Neuron (in vitro differentiated cells): ENCODE measurements around the gene KLHL7.

ENCODE experiments used
- H2AFZ ChIP-seq: one replicate; pipeline ENCODE4 v1.6.1; 2013; ENCODE audit warnings: low read depth, mild to moderate bottlenecking, inconsistent platforms, low read length, moderate library complexity
- H3K27me3 ChIP-seq: one replicate; pipeline ENCODE4 v1.6.1; 2013; ENCODE audit warnings: low read length; ENCODE audit not compliant: insufficient read depth
- H3K36me3 ChIP-seq: one replicate; pipeline ENCODE4 v1.6.1; 2013; ENCODE audit warnings: low read length; ENCODE audit not compliant: insufficient read depth
- H3K4me1 ChIP-seq: one replicate; pipeline ENCODE4 v1.6.1; 2013; ENCODE audit warnings: low read length; ENCODE audit not compliant: insufficient read depth
- H3K4me3 ChIP-seq: 2 replicates; pipeline ENCODE4 v1.5.1; 2013; ENCODE audit warnings: mild to moderate bottlenecking, low read length, moderate library complexity
- H3K9me3 ChIP-seq: one replicate; pipeline ENCODE4 v1.6.1; 2013; ENCODE audit warnings: low read length

KLHL7 gene

GRCh38 chr7:23096518-23097290, 8.9 kb upstream of the KLHL7 start:
- Histone ChIP-seq H3K36me3 (no peaks in the 10 kb centered on the region), H3K4me3 (no peak overlapping the region), H3K4me1 (no peaks in the 10 kb centered on the region), H3K27me3 (no peaks in the 10 kb centered on the region), H2AFZ (no peak overlapping the region), H3K9me3 (peaks cover 5% of the 10 kb centered on the region)

- Histone ChIP-seq H3K27me3 (no peaks in the 10 kb centered on the region), H2AFZ (no peak overlapping the region), H3K4me3 (no peak overlapping the region), H3K4me1 (no peaks in the 10 kb centered on the region), H3K36me3 (peaks cover under 1% of the 10 kb centered on the region), H3K9me3 (peaks cover 9% of the 10 kb centered on the region)
Measured at GRCh38 chr7:23098029-23098428, 7.6 kb upstream of the KLHL7 start.

GRCh38 chr7:23098460-23098859, 7.1 kb upstream of the KLHL7 start:
- H3K4me3 ChIP-seq, result no peak overlapping the region
- no peaks in the 10 kb centered on the region for H3K4me1 ChIP-seq
- H3K36me3 ChIP-seq, result peaks cover 4% of the 10 kb centered on the region
- H2AFZ ChIP-seq, result no peak overlapping the region
- H3K27me3 ChIP-seq, result no peaks in the 10 kb centered on the region
- peaks cover 9% of the 10 kb centered on the region for H3K9me3 ChIP-seq

GRCh38 chr7:23100697-23101096, 4.9 kb upstream of the KLHL7 start:
- Histone ChIP-seq H3K36me3 (peaks cover 4% of the 10 kb centered on the region), H3K27me3 (no peaks in the 10 kb centered on the region), H3K9me3 (peaks cover 7% of the 10 kb centered on the region), H2AFZ (no peak overlapping the region), H3K4me1 (peaks cover 6% of the 10 kb centered on the region), H3K4me3 (no peak overlapping the region)

GRCh38 chr7:23105086-23105643, 420 bp upstream of the KLHL7 start:
- H3K27me3 ChIP-seq, result no peaks in the 10 kb centered on the region
- peak overlapping the region; percentile 100 for H3K4me3 ChIP-seq
- H3K4me1 ChIP-seq, result peaks cover 28% of the 10 kb centered on the region
- H2AFZ ChIP-seq, result peak overlapping the region; percentile 4
- peaks cover 4% of the 10 kb centered on the region for H3K36me3 ChIP-seq
- peaks cover 4% of the 10 kb centered on the region for H3K9me3 ChIP-seq

GRCh38 chr7:23106057-23106822, 655 bp downstream of the KLHL7 start:
- Histone ChIP-seq H3K27me3 (no peaks in the 10 kb centered on the region), H3K9me3 (peaks cover 4% of the 10 kb centered on the region), H3K36me3 (peaks cover 4% of the 10 kb centered on the region), H3K4me1 (peaks cover 28% of the 10 kb centered on the region), H3K4me3 (peak overlapping the region; percentile 100), H2AFZ (peak overlapping the region; percentile 4)

GRCh38 chr7:23106823-23107663, 1.5 kb downstream of the KLHL7 start:
- H2AFZ ChIP-seq, result peak overlapping the region; percentile 4
- peaks cover 4% of the 10 kb centered on the region for H3K36me3 ChIP-seq
- peak overlapping the region; percentile 100 for H3K4me3 ChIP-seq
- H3K9me3 ChIP-seq, result peaks cover 4% of the 10 kb centered on the region
- peaks cover 28% of the 10 kb centered on the region for H3K4me1 ChIP-seq
- H3K27me3 ChIP-seq, result no peaks in the 10 kb centered on the region

GRCh38 chr7:23107781-23108180, 2.2 kb downstream of the KLHL7 start:
- H3K4me1 ChIP-seq, result peaks cover 28% of the 10 kb centered on the region
- H3K9me3 ChIP-seq, result no peaks in the 10 kb centered on the region
- no peak overlapping the region for H2AFZ ChIP-seq
- H3K27me3 ChIP-seq, result no peaks in the 10 kb centered on the region
- peaks cover 4% of the 10 kb centered on the region for H3K36me3 ChIP-seq
- peak overlapping the region; percentile 100 for H3K4me3 ChIP-seq

GRCh38 chr7:23108995-23109394, 3.4 kb downstream of the KLHL7 start:
- Histone ChIP-seq H3K9me3 (no peaks in the 10 kb centered on the region), H3K4me1 (peaks cover 28% of the 10 kb centered on the region), H3K36me3 (no peaks in the 10 kb centered on the region), H3K4me3 (peak overlapping the region; percentile 100), H3K27me3 (no peaks in the 10 kb centered on the region), H2AFZ (no peak overlapping the region)

GRCh38 chr7:23109470-23109869, 3.9 kb downstream of the KLHL7 start:
- Histone ChIP-seq H3K27me3 (no peaks in the 10 kb centered on the region), H2AFZ (no peak overlapping the region), H3K36me3 (no peaks in the 10 kb centered on the region), H3K9me3 (no peaks in the 10 kb centered on the region), H3K4me3 (no peak overlapping the region), H3K4me1 (peaks cover 30% of the 10 kb centered on the region)

GRCh38 chr7:23114896-23115295, 9.3 kb downstream of the KLHL7 start:
- no peak overlapping the region for H2AFZ ChIP-seq
- H3K4me3 ChIP-seq, result no peak overlapping the region
- H3K9me3 ChIP-seq, result no peaks in the 10 kb centered on the region
- peaks cover 5% of the 10 kb centered on the region for H3K36me3 ChIP-seq
- H3K4me1 ChIP-seq, result peaks cover 40% of the 10 kb centered on the region
- no peaks in the 10 kb centered on the region for H3K27me3 ChIP-seq

- H3K4me3 ChIP-seq, result no peak overlapping the region
- peaks cover 13% of the 10 kb centered on the region for H3K36me3 ChIP-seq
- no peaks in the 10 kb centered on the region for H3K9me3 ChIP-seq
- peaks cover 40% of the 10 kb centered on the region for H3K4me1 ChIP-seq
- H2AFZ ChIP-seq, result no peak overlapping the region
- no peaks in the 10 kb centered on the region for H3K27me3 ChIP-seq
Measured at GRCh38 chr7:23115991-23116390, 10.4 kb downstream of the KLHL7 start.
